ENCODE data around the gene A2ML1. TPM values are rescaled to one million over a fixed set of nuclear protein-coding genes. Genes with fewer than 3 reads are reported as not detected.
"Not testable (repeated sequence)": the region's sequence is repeated elsewhere in the genome, so short reads cannot be mapped to it uniquely, and the experiment has no call there.

A2ML1 gene
- polyA plus RNA-seq, 10 donors, result 0.08 to 9.2 (median 0.27) TPM; not detected in 1

- DNase-seq, result no peak
Observed at GRCh38 chr12:8816448-8817050, 5.9 kb upstream of the A2ML1 start.

GRCh38 chr12:8817856-8818255 is 4.6 kb upstream of the A2ML1 start:
- DNase-seq, result no peak

GRCh38 chr12:8818526-8818925 is 3.9 kb upstream of the A2ML1 start:
- no peak for DNase-seq

- DNase-seq, result no peak
Observed at GRCh38 chr12:8819666-8819980, 2.8 kb upstream of the A2ML1 start.

GRCh38 chr12:8820676-8821407 is 1.6 kb upstream of the A2ML1 start:
- DNase-seq, result not testable (repeated sequence)

- DNase-seq, result no peak
Observed at GRCh38 chr12:8821591-8821990, 830 bp upstream of the A2ML1 start.

GRCh38 chr12:8823565-8824300 is 1.3 kb downstream of the A2ML1 start:
- DNase-seq, result peak in 2 of 3 donors; percentile 12 to 35

GRCh38 chr12:8827551-8828256 is 5.3 kb downstream of the A2ML1 start:
- no peak for DNase-seq

- no peak for DNase-seq
Observed at GRCh38 chr12:8828257-8829124, 6.1 kb downstream of the A2ML1 start.

- DNase-seq, result no peak
Observed at GRCh38 chr12:8829125-8829518, 6.7 kb downstream of the A2ML1 start.

GRCh38 chr12:8829621-8830020 is 7.2 kb downstream of the A2ML1 start:
- no peak for DNase-seq

GRCh38 chr12:8831116-8831515 is 8.7 kb downstream of the A2ML1 start:
- DNase-seq, result no peak

GRCh38 chr12:8832500-8832899 is 10.1 kb downstream of the A2ML1 start:
- no peak for DNase-seq

GRCh38 chr12:8834230-8834629 is 11.8 kb downstream of the A2ML1 start:
- DNase-seq, result no peak

GRCh38 chr12:8837291-8837690 is 14.9 kb downstream of the A2ML1 start:
- no peak for DNase-seq

- DNase-seq, result no peak
Observed at GRCh38 chr12:8840321-8840720, 17.9 kb downstream of the A2ML1 start.

- DNase-seq, result no peak
Observed at GRCh38 chr12:8840938-8841633, 18.7 kb downstream of the A2ML1 start.

GRCh38 chr12:8841778-8842177 is 19.4 kb downstream of the A2ML1 start:
- no peak for DNase-seq

- peak in 2 of 3 donors; percentile 43 to 57 for DNase-seq
Observed at GRCh38 chr12:8844665-8845064, 22.2 kb downstream of the A2ML1 start.

- no peak for DNase-seq
Observed at GRCh38 chr12:8846305-8846704, 23.9 kb downstream of the A2ML1 start.

GRCh38 chr12:8847435-8847834 is 25.0 kb downstream of the A2ML1 start:
- DNase-seq, result no peak
